ENCODE measurements around the gene PLXNA4. TPM values are rescaled to one million over a fixed set of nuclear protein-coding genes. Genes with fewer than 3 reads are reported as not detected.

Gene PLXNA4
- total RNA-seq, 1 donor from 2014 or later, result 14.0 TPM

DNA sequence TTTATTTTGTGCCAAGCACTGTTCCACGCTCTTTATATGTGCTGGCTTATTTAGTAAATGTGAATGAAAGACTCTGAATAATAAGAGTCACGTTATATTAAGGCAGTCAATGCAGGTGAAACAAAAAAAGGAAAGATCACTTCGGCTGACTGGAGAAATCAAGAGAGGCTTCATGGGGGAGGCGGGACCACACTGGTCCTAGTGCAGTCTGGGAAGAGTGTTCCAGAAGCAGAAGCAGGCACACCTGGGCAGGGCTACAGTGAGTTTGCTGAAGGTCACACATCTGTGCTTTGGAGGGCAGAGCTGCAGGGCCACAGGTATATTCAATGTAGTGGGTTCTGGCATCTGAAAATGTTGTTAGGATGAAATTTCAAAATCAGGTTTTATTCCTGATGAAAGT is 176.9 kb downstream of the PLXNA4 start:
- no peaks in the 10 kb centered on the region for H3K36me3 ChIP-seq
- H3K4me1 ChIP-seq, result peaks cover 20% of the 10 kb centered on the region
- H3K27me3 ChIP-seq, result no peaks in the 10 kb centered on the region
- no peaks in the 10 kb centered on the region for H3K9me3 ChIP-seq
- TF ChIP-seq POLR2A (IDR thresholded peaks at IDR 0.05) (no peak), CTCF (IDR thresholded peaks at IDR 0.05) (no peak), POLR2AphosphoS5 (IDR thresholded peaks at IDR 0.05; ENCODE audit: insufficient read depth in 1 of 2, low read depth in 1 of 2) (no peak)
- DNase-seq (ENCODE audit: extremely low spot score in 2 of 2), result no peak
- intact Hi-C loops (cut with DNase I), result no loop called here
- H3K4me3 ChIP-seq, result no peak overlapping the region
- H3K27ac ChIP-seq, result no peak overlapping the region

- no peak overlapping the region for H3K27ac ChIP-seq
- DNase-seq (ENCODE audit: extremely low spot score in 2 of 2), result no peak
- intact Hi-C loops (cut with DNase I), result no loop called here
- H3K36me3 ChIP-seq, result no peaks in the 10 kb centered on the region
- TF ChIP-seq POLR2A (IDR thresholded peaks at IDR 0.05) (no peak), CTCF (IDR thresholded peaks at IDR 0.05) (no peak), POLR2AphosphoS5 (IDR thresholded peaks at IDR 0.05; ENCODE audit: insufficient read depth in 1 of 2, low read depth in 1 of 2) (no peak)
- no peak overlapping the region for H3K4me3 ChIP-seq
- peaks cover 19% of the 10 kb centered on the region for H3K4me1 ChIP-seq
- no peaks in the 10 kb centered on the region for H3K9me3 ChIP-seq
- H3K27me3 ChIP-seq, result no peaks in the 10 kb centered on the region
Observed at GRCh38 chr7:132398253-132398925, 177.9 kb downstream of the PLXNA4 start.

- Histone ChIP-seq H3K27ac (no peak overlapping the region), H3K27me3 (no peaks in the 10 kb centered on the region), H3K4me3 (no peak overlapping the region), H3K36me3 (no peaks in the 10 kb centered on the region), H3K9me3 (no peaks in the 10 kb centered on the region), H3K4me1 (peaks cover 10% of the 10 kb centered on the region)
- intact Hi-C loops (cut with DNase I), result no loop called here
- DNase-seq (ENCODE audit: extremely low spot score in 2 of 2), result no peak
- TF ChIP-seq CTCF (IDR thresholded peaks at IDR 0.05) (no peak), POLR2A (IDR thresholded peaks at IDR 0.05) (no peak), POLR2AphosphoS5 (IDR thresholded peaks at IDR 0.05; ENCODE audit: insufficient read depth in 1 of 2, low read depth in 1 of 2) (no peak)
Observed at GRCh38 chr7:132397070-132397469, 179.2 kb downstream of the PLXNA4 start.

DNA sequence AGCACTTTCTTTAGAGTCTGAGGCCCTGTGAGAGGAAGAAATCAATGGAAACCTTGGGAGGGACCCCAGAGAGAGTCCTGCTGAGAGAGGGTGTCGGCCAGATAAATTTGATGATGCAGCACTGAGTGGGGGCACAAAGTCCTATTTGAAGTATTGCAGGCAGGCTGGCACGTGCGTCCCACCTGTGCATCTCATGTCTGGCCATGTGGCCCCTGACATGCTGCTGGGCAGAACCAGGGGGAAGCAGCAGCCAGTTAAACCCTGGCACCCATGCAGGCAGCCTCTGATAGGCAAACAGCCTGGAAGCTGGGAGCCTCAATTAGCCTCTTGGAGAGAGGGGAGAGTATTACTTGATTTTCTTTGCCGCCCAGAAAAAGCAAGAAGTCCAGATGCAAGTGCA is 180.9 kb downstream of the PLXNA4 start:
- Histone ChIP-seq H3K36me3 (no peaks in the 10 kb centered on the region), H3K4me3 (no peak overlapping the region), H3K27me3 (no peaks in the 10 kb centered on the region), H3K4me1 (peaks cover 10% of the 10 kb centered on the region), H3K27ac (no peak overlapping the region), H3K9me3 (no peaks in the 10 kb centered on the region)
- no peak for DNase-seq (ENCODE audit: extremely low spot score in 2 of 2)
- intact Hi-C loops (cut with DNase I), result no loop called here
- TF ChIP-seq POLR2AphosphoS5 (IDR thresholded peaks at IDR 0.05; ENCODE audit: insufficient read depth in 1 of 2, low read depth in 1 of 2) (no peak), CTCF (IDR thresholded peaks at IDR 0.05) (no peak), POLR2A (IDR thresholded peaks at IDR 0.05) (no peak)

All from vagina (tissue), 2 donors.